COLO829 (cell line): ENCODE data around the gene MCOLN2.

Experiments used
- DNase-seq: peaks from one replicate; pipeline ENCODE4 v3.0.0; 2012; ENCODE audit warnings: low spot score

MCOLN2 gene

GRCh38 chr1:84985365-84985764 is 11.5 kb downstream of the MCOLN2 start:
- no peak for DNase-seq

DNA sequence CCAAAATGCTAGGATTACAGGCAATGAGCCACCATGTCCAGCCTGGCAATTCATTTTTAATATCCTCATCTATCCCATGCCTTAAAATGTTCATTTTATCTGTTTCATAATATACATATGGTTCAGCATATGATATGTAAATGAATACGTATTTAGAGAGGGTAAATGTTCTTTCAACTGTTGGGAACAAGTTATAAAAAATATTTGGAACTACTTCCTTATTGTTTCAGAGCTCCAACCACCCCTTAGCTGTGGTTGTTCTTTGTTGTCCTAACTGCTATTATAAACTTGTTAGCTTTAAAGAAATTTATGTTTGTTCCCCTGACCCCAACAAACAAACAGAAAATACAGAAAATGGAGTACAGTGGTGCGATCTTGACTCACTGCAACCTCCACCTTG is 14.5 kb downstream of the MCOLN2 start:
- no peak for DNase-seq

DNA sequence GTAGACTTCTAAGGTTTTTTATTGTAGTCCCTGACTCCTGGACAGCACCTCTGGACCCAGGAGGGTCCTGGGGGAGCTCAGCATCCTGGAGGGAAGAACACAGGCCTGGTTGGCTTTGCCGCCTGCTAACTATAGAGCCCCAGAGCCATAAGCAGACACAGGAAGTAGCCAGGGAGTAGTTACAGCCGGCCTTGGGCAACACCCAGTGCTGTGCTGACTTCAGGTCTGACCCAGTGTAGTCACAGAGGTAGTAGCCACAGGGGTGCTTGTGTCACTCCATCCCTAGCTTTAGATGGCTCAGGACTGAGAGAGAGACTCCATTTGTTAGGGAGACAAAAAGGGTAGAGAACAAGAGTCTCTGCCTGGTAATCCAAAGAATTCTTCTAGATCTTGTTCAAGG is 21.9 kb downstream of the MCOLN2 start:
- DNase-seq: no peak

GRCh38 chr1:84973498-84974334 is 23.2 kb downstream of the MCOLN2 start:
- no peak for DNase-seq

DNA sequence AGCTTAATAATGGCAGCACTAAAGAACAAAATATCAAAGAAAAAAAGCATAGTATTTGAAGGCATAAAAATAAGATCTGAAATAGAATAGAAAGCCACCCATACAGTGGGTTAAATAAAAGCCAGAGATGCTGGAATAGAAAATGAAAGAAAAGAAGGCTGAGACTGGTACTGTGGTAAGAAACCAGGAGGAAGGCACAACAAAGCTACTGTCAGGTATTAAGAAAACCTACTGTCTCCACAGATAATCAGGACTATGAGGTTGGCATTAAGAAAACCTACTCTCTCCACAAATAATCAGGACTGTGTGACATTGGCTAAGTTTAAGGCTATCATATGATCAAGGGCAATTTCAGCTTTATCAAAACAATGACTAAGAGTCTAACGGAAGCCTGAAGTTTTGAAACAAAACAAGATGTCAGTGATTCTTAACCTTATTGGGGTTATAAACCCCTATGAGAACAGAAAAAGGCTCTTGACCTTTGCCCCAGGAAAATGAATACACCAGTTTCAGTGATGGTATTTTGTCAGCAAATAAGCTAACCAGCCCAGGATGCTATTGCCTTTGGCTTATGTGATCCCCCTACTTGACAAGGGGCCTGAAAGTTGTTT is 24.4 kb downstream of the MCOLN2 start:
- peak; percentile 20 for DNase-seq

DNA sequence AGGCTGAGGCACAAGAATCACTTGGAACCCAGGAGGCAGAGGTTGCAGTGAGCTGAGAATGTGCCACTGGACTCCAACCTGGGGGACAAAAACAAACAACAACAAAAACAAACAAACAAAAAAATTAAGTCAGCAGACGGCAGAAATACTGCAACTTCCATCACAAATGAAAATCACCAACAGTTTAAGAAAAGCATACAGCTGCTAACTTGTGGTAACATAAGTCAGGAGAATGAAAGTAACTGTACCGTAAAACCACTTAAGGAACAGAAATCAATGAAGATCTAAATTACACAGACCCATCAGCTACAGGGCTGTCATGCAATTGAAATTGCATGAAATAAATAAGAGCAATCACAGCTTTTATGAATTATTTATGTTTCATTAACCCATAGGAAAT is 25.0 kb downstream of the MCOLN2 start:
- DNase-seq: no peak

- no peak for DNase-seq
Measured at GRCh38 chr1:84969489-84970250, 27.2 kb downstream of the MCOLN2 start.

DNA sequence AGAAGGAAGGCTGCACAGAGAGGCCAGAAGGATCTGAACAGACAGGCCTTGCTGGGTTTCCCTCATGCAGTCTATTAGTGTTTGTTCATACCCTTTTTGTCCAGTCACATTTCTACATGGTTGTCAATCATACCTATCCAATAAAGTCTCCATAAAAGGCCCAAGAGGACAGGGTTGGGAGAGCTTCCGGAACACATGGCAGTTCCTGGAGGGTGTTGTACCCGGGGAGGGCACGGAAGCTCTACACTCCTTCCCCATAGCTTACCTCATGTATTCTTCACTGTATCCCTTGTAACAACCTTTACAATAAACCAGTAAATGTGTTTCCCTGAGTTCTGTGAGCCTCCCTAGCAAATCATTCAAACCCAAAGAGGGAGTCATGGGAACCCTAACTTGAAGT is 28.0 kb downstream of the MCOLN2 start:
- no peak for DNase-seq

DNA sequence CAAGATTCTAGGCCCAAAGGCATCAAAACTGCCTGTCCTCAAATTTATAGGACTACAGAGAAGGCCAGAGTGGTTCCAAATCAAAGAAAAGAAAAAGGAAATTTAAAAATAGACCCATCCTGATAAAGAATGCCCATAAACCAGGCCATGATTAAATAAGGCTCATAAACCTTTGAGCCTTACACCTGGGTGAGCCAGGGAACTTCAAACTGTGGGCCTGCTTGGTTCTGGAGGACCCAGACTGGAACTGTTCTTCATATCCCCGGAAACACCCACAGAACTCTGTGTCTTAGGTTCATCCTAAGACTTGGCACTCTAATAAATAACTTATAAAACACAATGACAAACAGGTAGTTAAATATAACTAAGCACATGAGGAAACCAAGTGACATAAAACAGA is 28.8 kb downstream of the MCOLN2 start:
- no peak for DNase-seq

DNA sequence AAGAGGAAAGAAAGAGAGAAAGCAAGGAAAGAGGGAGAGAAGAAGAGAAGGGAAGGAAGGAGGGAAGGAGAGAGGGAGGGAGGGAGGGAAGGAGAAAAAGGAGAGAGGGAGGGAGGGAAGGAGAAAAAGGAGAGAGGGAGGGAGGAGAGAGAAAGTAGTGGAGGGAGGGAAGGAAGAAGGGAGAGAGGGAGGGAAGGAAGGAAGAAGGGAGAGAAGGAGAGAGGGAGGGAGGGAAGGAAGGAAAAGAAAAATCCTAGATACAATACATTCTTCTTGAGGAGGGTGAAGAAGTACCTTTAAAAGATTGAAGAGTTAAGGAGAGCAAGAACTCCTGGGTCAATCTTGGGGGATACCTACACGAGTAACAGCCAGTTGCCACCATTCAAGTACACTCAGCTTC is 29.2 kb downstream of the MCOLN2 start:
- no peak for DNase-seq

DNA sequence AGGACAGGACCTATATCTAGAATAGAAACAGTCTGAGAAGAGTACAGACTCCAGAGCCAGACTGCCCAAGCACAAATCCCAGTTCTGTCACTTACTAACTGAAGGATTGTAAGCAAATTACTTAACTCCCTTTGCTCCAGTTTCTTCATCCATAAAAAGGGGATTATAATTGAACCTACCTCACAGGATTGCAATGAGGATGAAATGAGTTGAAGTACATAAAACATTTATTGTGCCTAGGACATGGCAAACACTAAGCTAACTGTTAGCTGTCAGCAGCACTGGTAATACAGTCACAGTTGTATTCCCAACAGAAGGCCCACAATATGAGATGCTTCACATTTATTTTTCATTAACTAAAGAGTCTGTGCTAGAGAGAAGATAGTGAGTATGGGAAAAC is 33.9 kb downstream of the MCOLN2 start:
- DNase-seq: no peak

GRCh38 chr1:84961316-84961715 is 35.6 kb downstream of the MCOLN2 start:
- no peak for DNase-seq

- peak; percentile 36 for DNase-seq
Measured at GRCh38 chr1:84960371-84960770, 36.5 kb downstream of the MCOLN2 start.

GRCh38 chr1:84959294-84959693 is 37.6 kb downstream of the MCOLN2 start:
- DNase-seq: no peak

- DNase-seq: no peak
Measured at GRCh38 chr1:84957966-84958365, 38.9 kb downstream of the MCOLN2 start.

GRCh38 chr1:84956655-84957054 is 40.3 kb downstream of the MCOLN2 start:
- DNase-seq: no peak

DNA sequence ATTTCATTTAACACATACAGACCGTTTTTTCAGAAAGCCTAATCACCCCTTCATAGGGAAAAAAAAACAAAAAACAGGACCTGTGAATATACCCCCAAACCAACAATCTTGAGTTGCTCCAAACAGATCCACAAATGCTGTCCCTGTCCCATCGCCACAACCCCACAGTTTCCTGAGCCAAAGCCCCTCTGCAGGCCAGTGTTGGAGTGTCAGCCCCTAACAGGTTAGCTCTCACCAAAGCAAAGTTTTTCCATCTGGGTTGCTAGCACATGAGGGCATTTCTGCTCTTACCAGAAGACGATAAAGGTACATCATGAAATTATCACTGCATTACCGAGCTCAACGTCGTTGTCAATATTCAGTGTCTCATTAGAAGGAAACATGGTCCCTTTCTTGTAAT is 40.8 kb downstream of the MCOLN2 start:
- no peak for DNase-seq

GRCh38 chr1:84949664-84950063 is 47.2 kb downstream of the MCOLN2 start:
- no peak for DNase-seq

DNA sequence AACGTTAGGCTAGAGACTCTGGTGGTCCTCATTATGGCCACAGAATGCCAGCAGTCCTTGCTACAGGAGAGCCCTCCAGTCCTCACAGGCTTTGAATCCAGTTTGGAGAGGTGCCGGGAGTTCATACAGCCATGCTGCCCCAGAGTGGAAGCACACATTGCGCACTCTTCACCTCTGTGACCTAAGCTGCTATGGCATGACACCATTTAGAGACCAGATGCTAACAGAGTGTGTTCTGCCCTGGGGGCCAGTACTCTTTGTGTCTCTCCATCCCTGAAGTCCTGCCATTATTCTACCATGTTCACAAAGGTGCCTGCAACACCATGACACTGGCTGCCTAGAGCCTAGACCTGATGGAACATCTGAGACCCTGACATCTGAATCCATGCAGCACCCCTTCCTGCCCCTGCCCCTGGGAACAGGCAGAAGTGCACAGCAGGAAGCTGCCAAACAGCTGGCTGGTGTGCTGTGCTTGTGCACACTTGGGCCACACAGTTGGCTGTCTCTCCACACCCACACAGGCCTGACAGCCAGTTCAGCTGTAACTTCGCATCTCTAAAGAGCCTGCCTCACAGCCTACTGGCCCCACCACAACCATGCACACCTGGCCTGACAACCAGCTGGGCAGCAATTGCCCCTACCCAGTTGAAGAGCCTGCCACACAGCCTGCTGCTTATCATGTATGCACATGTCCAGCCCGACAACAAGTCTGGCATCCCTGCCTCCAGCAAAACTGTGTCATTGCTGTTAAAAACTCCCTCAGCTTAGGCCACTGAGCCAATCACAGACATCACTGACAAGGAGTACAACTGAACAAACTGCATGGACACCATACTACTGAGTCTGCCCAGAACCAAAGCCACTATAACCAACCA is 49.1 kb downstream of the MCOLN2 start:
- no peak for DNase-seq

- no peak for DNase-seq
Measured at GRCh38 chr1:84946631-84947030, 50.3 kb downstream of the MCOLN2 start.

- peak; percentile 63 for DNase-seq
Measured at GRCh38 chr1:84944767-84945486, 52.0 kb downstream of the MCOLN2 start.
